Vagina (tissue), 2 donors: ENCODE data around the gene CD36. TPM values are rescaled to one million over a fixed set of nuclear protein-coding genes. Genes with fewer than 3 reads are reported as not detected.

Experiments used
- DNase-seq, 2 donors: peaks; one replicate each; pipeline ENCODE4 v3.0.0-alpha.2; 2017; ENCODE audit errors: extremely low spot score in 2 of 2
- H3K27ac ChIP-seq: fragments of 200-600 bp; sonication (generic); one replicate; pipeline ENCODE4 v1.5.1; 2019
- H3K27me3 ChIP-seq: fragments of 200-600 bp; sonication (generic); one replicate; pipeline ENCODE4 v1.5.1; 2019
- H3K36me3 ChIP-seq, 2 donors: fragments of 200-600 bp; sonication (generic); one replicate each; pipeline ENCODE4 v1.5.1; 2017 to 2019
- H3K4me1 ChIP-seq: fragments of 200-600 bp; sonication (generic); one replicate; pipeline ENCODE4 v1.5.1; 2019
- H3K4me3 ChIP-seq, 2 donors: fragments of 200-600 bp; sonication (generic); 1 replicate in 1 of 2; 2 replicates in 1 of 2; pipeline ENCODE4 v1.5.1; 2016 to 2019
- H3K9me3 ChIP-seq: fragments of 200-600 bp; sonication (generic); one replicate; pipeline ENCODE4 v1.5.1; 2019
- CTCF ChIP-seq, 3 experiments: fragments of 450-650 bp in 2 of 3; fragments of 200-600 bp in 1 of 3; sonication (generic) in 1 of 3; IDR thresholded peaks; one replicate each; pipeline ENCODE4 v1.5.1; 2017 to 2019; ENCODE audit warnings: antibody characterized with exemption in 3 of 3, mild to moderate bottlenecking in 2 of 3, moderate library complexity in 2 of 3
- POLR2A ChIP-seq, 2 donors: fragments of 450-650 bp; IDR thresholded peaks; one replicate each; pipeline ENCODE4 v1.6.1; 2017; ENCODE audit warnings: antibody characterized with exemption in 2 of 2, mild to moderate bottlenecking in 2 of 2, moderate library complexity in 2 of 2
- POLR2AphosphoS5 ChIP-seq, 2 donors: sonication (generic); formaldehyde crosslinking; IDR thresholded peaks; one replicate each; pipeline ENCODE4 v1.9.0; 2017; ENCODE audit warnings: antibody characterized with exemption in 2 of 2, mild to moderate bottlenecking in 2 of 2, low read depth in 1 of 2; ENCODE audit not compliant: insufficient read depth in 1 of 2
- intact Hi-C: fragments of 100-400 bp; cut with DNase I; formaldehyde crosslinking; loops from one replicate; pipeline ENCODE4 v1.15.1; 2023
- small RNA-seq: library from RNA; depleted of rRNA; stranded (forward); fragments of <200 nt; gene quantifications from one replicate; pipeline ENCODE3, GENCODE V24; 2016
- total RNA-seq: library from RNA; depleted of rRNA; stranded (reverse); fragments of >200 nt; gene quantifications from one replicate; pipeline ENCODE4 v1.2.3, GENCODE V29; 2016

The CD36 gene
- total RNA-seq, 1 donor from 2014 or later = 102 TPM

DNA sequence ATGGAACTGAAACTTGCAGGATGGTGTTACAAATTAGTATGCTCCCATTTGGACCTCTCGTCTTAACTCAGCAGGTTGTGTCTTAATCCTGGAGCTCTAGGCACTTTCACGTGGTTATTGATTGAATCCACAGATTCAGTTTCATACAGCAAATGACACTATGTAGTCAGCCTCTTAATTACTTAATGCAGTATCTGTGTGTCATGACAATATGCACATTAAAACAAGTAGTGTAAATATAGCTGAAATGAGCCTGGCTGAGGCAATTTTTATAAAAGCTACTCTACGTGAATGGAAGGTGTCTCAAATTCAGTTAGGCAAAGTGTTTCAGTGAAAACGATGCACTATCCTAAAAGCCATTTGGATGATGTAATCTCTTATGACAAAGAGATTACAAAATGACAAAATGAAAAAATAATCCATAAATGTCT is 86.8 kb downstream of the CD36 start:
- Histone ChIP-seq H3K9me3 (no peaks in the 10 kb centered on the region), H3K4me1 (peaks cover 26% of the 10 kb centered on the region), H3K27ac (no peak overlapping the region), H3K4me3 (no peak overlapping the region), H3K36me3 (no peaks in the 10 kb centered on the region), H3K27me3 (no peaks in the 10 kb centered on the region)
- intact Hi-C loops = no loop called here
- TF ChIP-seq CTCF (IDR thresholded peaks at IDR 0.05) (no peak), POLR2AphosphoS5 (IDR thresholded peaks at IDR 0.05; ENCODE audit: insufficient read depth in 1 of 2, low read depth in 1 of 2) (no peak), POLR2A (IDR thresholded peaks at IDR 0.05) (no peak)
- no peak for DNase-seq

Small RNA genes within 50 kb of the gene (small RNA-seq; reads per million reads assigned to genes)
- gene AC073850.1 = not detected

Other genes with a start within 250 kb of the CD36 start
- not detected for gene GNAT3, start 126.6 kb upstream of the CD36 start, total RNA-seq